ENCODE measurements around the gene HDAC9.

Gene HDAC9

GRCh38 chr7:18895456-18895855, 399.9 kb downstream of the HDAC9 start:
- DNase-seq (ENCODE audit: low spot score) = no peak
- no peak for TF ChIP-seq CTCF (IDR thresholded peaks at IDR 0.05; ENCODE audit: extremely low read depth, missing control alignments)

- DNase-seq (ENCODE audit: low spot score) = no peak
- TF ChIP-seq CTCF (IDR thresholded peaks at IDR 0.05; ENCODE audit: extremely low read depth, missing control alignments) = no peak
Observed at GRCh38 chr7:18896343-18896975, 400.9 kb downstream of the HDAC9 start.

- TF ChIP-seq CTCF (IDR thresholded peaks at IDR 0.05; ENCODE audit: extremely low read depth, missing control alignments) = no peak
- no peak for DNase-seq (ENCODE audit: low spot score)
Observed at GRCh38 chr7:18900236-18900635, 404.7 kb downstream of the HDAC9 start.

GRCh38 chr7:18900803-18901202, 405.3 kb downstream of the HDAC9 start:
- no peak for TF ChIP-seq CTCF (IDR thresholded peaks at IDR 0.05; ENCODE audit: extremely low read depth, missing control alignments)
- DNase-seq (ENCODE audit: low spot score) = no peak

GRCh38 chr7:18901351-18901750, 405.8 kb downstream of the HDAC9 start:
- DNase-seq (ENCODE audit: low spot score) = no peak
- TF ChIP-seq CTCF (IDR thresholded peaks at IDR 0.05; ENCODE audit: extremely low read depth, missing control alignments) = no peak

GRCh38 chr7:18901982-18902421, 406.5 kb downstream of the HDAC9 start:
- DNase-seq (ENCODE audit: low spot score) = no peak

GRCh38 chr7:18902892-18903291, 407.3 kb downstream of the HDAC9 start:
- DNase-seq (ENCODE audit: low spot score) = no peak
- TF ChIP-seq CTCF (IDR thresholded peaks at IDR 0.05; ENCODE audit: extremely low read depth, missing control alignments) = no peak

More at GRCh38 chr7:18901982-18902421, 406.5 kb downstream of the HDAC9 start:
- TF ChIP-seq CTCF (IDR thresholded peaks at IDR 0.05; ENCODE audit: extremely low read depth, missing control alignments) = no peak
